Mesendoderm (in vitro differentiated cells): ENCODE measurements around the gene GTF3A.

ENCODE experiments used
- DNase-seq: peaks from one replicate; pipeline ENCODE4 v3.0.0; 2013
- H2AK5ac ChIP-seq: 2 replicates; pipeline ENCODE4 v1.6.1; 2013; ENCODE audit warnings: low read length, inconsistent platforms
- H2BK120ac ChIP-seq: 2 replicates; pipeline ENCODE4 v1.6.1; 2013; ENCODE audit warnings: low read depth, mild to moderate bottlenecking, low read length, moderate library complexity, mixed read lengths
- H2BK15ac ChIP-seq: replicated peaks from 2 replicates; pipeline ENCODE4 v1.6.1; 2013; ENCODE audit warnings: low read depth, mild to moderate bottlenecking, moderate library complexity
- H2BK5ac ChIP-seq: 2 replicates; pipeline ENCODE4 v1.6.1; 2013; ENCODE audit warnings: low read length, inconsistent platforms
- H3K18ac ChIP-seq: 2 replicates; pipeline ENCODE4 v1.6.1; 2013; ENCODE audit warnings: mild to moderate bottlenecking, low read length, mixed read lengths
- H3K23ac ChIP-seq: one replicate; pipeline ENCODE4 v1.6.1; 2013; ENCODE audit warnings: low read length
- H3K27ac ChIP-seq: 2 replicates; pipeline ENCODE4 v1.5.1; 2013; ENCODE audit warnings: low read depth, mild to moderate bottlenecking, inconsistent platforms, low read length, moderate library complexity
- H3K27me3 ChIP-seq: 2 replicates; pipeline ENCODE4 v1.6.1; 2013; ENCODE audit warnings: low read length, control low read depth, mild to moderate bottlenecking, inconsistent platforms; ENCODE audit not compliant: insufficient read depth, poor library complexity
- H3K36me3 ChIP-seq: 2 replicates; pipeline ENCODE4 v1.6.1; 2013; ENCODE audit warnings: low read length, inconsistent platforms; ENCODE audit not compliant: control insufficient read depth, insufficient read depth
- H3K4ac ChIP-seq: one replicate; pipeline ENCODE4 v1.6.1; 2013; ENCODE audit warnings: low read depth, mild to moderate bottlenecking, low read length, moderate library complexity
- H3K4me1 ChIP-seq: 2 replicates; pipeline ENCODE4 v1.6.1; 2013; ENCODE audit warnings: low read depth, low read length, inconsistent platforms; ENCODE audit not compliant: control insufficient read depth
- H3K4me2 ChIP-seq: 2 replicates; pipeline ENCODE4 v1.6.1; 2013; ENCODE audit warnings: low read length
- H3K4me3 ChIP-seq: 2 replicates; pipeline ENCODE4 v1.5.1; 2013; ENCODE audit warnings: mild to moderate bottlenecking, low read length
- H3K56ac ChIP-seq: one replicate; pipeline ENCODE4 v1.6.1; 2013; ENCODE audit warnings: low read length
- H3K79me1 ChIP-seq: 2 replicates; pipeline ENCODE4 v1.6.1; 2013; ENCODE audit warnings: low read length, inconsistent platforms
- H3K79me2 ChIP-seq: 2 replicates; pipeline ENCODE4 v1.6.1; 2013; ENCODE audit warnings: mild to moderate bottlenecking, low read length; ENCODE audit not compliant: control insufficient read depth, insufficient read depth
- H3K9ac ChIP-seq: 2 replicates; pipeline ENCODE4 v1.6.1; 2013; ENCODE audit warnings: low read length, inconsistent platforms
- H4K5ac ChIP-seq: one replicate; pipeline ENCODE4 v1.6.1; 2013; ENCODE audit warnings: low read length
- H4K8ac ChIP-seq: one replicate; pipeline ENCODE4 v1.6.1; 2013; ENCODE audit warnings: low read depth, mild to moderate bottlenecking, control low read depth, low read length, moderate library complexity
- WGBS: extraction: QIAGEN DNeasy Blood & Tissue Kit; methylation state at CpG from one replicate; pipeline ENCODE4 v1.1.7; 2013; ENCODE audit warnings: low lambda C conversion rate, missing lambda C conversion rate; ENCODE audit not compliant: insufficient coverage; ENCODE audit errors: extremely low coverage; 5-methylcytosine and 5-hydroxymethylcytosine counted together

Gene GTF3A

GRCh38 chr13:27408074-27408473, 16.3 kb upstream of the GTF3A start:
- H3K18ac ChIP-seq = no peak overlapping the region
- no peak overlapping the region for H2AK5ac ChIP-seq
- no peak overlapping the region for H3K4me3 ChIP-seq
- no CpG with 5 or more reads among the region's 4 CpGs for WGBS
- no peak overlapping the region for H3K27ac ChIP-seq
- no peak overlapping the region for H3K23ac ChIP-seq
- H3K9ac ChIP-seq = no peak overlapping the region
- H2BK120ac ChIP-seq = no peak overlapping the region
- no peak overlapping the region for H4K8ac ChIP-seq
- DNase-seq = no peak
- no peak overlapping the region for H3K4ac ChIP-seq
- peaks cover 2% of the 10 kb centered on the region for H3K4me1 ChIP-seq
- H4K5ac ChIP-seq = no peak overlapping the region
- H3K79me1 ChIP-seq = no peaks in the 10 kb centered on the region
- H2BK15ac ChIP-seq = no peak overlapping the region
- no peaks in the 10 kb centered on the region for H3K27me3 ChIP-seq
- no peaks in the 10 kb centered on the region for H3K79me2 ChIP-seq
- H3K36me3 ChIP-seq = no peaks in the 10 kb centered on the region
- no peak overlapping the region for H3K56ac ChIP-seq
- H3K4me2 ChIP-seq = no peak overlapping the region
- H2BK5ac ChIP-seq = no peak overlapping the region

- WGBS = no CpG with 5 or more reads among the region's 2 CpGs
- Histone ChIP-seq H3K79me2 (no peaks in the 10 kb centered on the region), H4K8ac (no peak overlapping the region)
These were observed 15.4 kb upstream of the GTF3A start for GRCh38 chr13:27409013-27409412.

GRCh38 chr13:27411341-27411740, 13.1 kb upstream of the GTF3A start:
- H2BK120ac ChIP-seq = no peak overlapping the region
- no CpG with 5 or more reads among the region's 3 CpGs for WGBS

More at GRCh38 chr13:27409013-27409412, 15.4 kb upstream of the GTF3A start:
- H4K5ac ChIP-seq = no peak overlapping the region
- no peak overlapping the region for H2BK15ac ChIP-seq
- H3K18ac ChIP-seq = no peak overlapping the region
- no peak overlapping the region for H2BK5ac ChIP-seq
- H3K4me2 ChIP-seq = no peak overlapping the region
- no peaks in the 10 kb centered on the region for H3K4me1 ChIP-seq
- no peak overlapping the region for H3K9ac ChIP-seq
- H3K27me3 ChIP-seq = no peaks in the 10 kb centered on the region
- H3K79me1 ChIP-seq = no peaks in the 10 kb centered on the region
- H2BK120ac ChIP-seq = no peak overlapping the region
- H3K4me3 ChIP-seq = no peak overlapping the region
- no peak overlapping the region for H3K4ac ChIP-seq
- no peak overlapping the region for H3K27ac ChIP-seq
- no peak overlapping the region for H2AK5ac ChIP-seq
- H3K23ac ChIP-seq = no peak overlapping the region
- no peaks in the 10 kb centered on the region for H3K36me3 ChIP-seq
- no peak for DNase-seq
- H3K56ac ChIP-seq = no peak overlapping the region

GRCh38 chr13:27415116-27415515, 9.3 kb upstream of the GTF3A start:
- no peaks in the 10 kb centered on the region for H3K4me1 ChIP-seq
- no peak overlapping the region for H3K4ac ChIP-seq
- H3K27me3 ChIP-seq = no peaks in the 10 kb centered on the region
- H3K18ac ChIP-seq = no peak overlapping the region
- H3K4me3 ChIP-seq = no peak overlapping the region
- no peak overlapping the region for H3K23ac ChIP-seq
- no peak overlapping the region for H4K5ac ChIP-seq
- H3K9ac ChIP-seq = no peak overlapping the region
- H2BK15ac ChIP-seq = no peak overlapping the region
- no peak overlapping the region for H2BK120ac ChIP-seq
- H2AK5ac ChIP-seq = no peak overlapping the region
- H3K56ac ChIP-seq = no peak overlapping the region
- no peak overlapping the region for H4K8ac ChIP-seq
- no peaks in the 10 kb centered on the region for H3K79me2 ChIP-seq
- no peak overlapping the region for H3K4me2 ChIP-seq
- no peak for DNase-seq
- H3K36me3 ChIP-seq = no peaks in the 10 kb centered on the region
- H3K27ac ChIP-seq = no peak overlapping the region
- no CpG with 5 or more reads among the region's 1 CpG for WGBS
- no peak overlapping the region for H2BK5ac ChIP-seq
- no peaks in the 10 kb centered on the region for H3K79me1 ChIP-seq

More at GRCh38 chr13:27411341-27411740, 13.1 kb upstream of the GTF3A start:
- H3K23ac ChIP-seq = no peak overlapping the region
- H2BK5ac ChIP-seq = no peak overlapping the region
- H3K4me1 ChIP-seq = no peaks in the 10 kb centered on the region
- no peak overlapping the region for H2BK15ac ChIP-seq
- no peak overlapping the region for H2AK5ac ChIP-seq
- no peaks in the 10 kb centered on the region for H3K36me3 ChIP-seq
- H3K4me3 ChIP-seq = no peak overlapping the region
- H3K18ac ChIP-seq = no peak overlapping the region
- no peaks in the 10 kb centered on the region for H3K27me3 ChIP-seq
- no peaks in the 10 kb centered on the region for H3K79me2 ChIP-seq
- no peak overlapping the region for H3K4ac ChIP-seq
- H3K56ac ChIP-seq = no peak overlapping the region
- no peak overlapping the region for H3K4me2 ChIP-seq
- DNase-seq = peak; percentile 68
- H4K8ac ChIP-seq = no peak overlapping the region
- H3K27ac ChIP-seq = no peak overlapping the region
- no peaks in the 10 kb centered on the region for H3K79me1 ChIP-seq
- no peak overlapping the region for H4K5ac ChIP-seq
- no peak overlapping the region for H3K9ac ChIP-seq

- Histone ChIP-seq H3K36me3 (no peaks in the 10 kb centered on the region), H3K4me1 (no peaks in the 10 kb centered on the region), H2AK5ac (no peak overlapping the region), H3K79me1 (no peaks in the 10 kb centered on the region), H3K27ac (no peak overlapping the region), H4K8ac (no peak overlapping the region), H2BK120ac (no peak overlapping the region), H3K4me2 (no peak overlapping the region), H2BK5ac (no peak overlapping the region), H3K18ac (no peak overlapping the region), H3K4me3 (no peak overlapping the region), H3K23ac (no peak overlapping the region), H3K27me3 (no peaks in the 10 kb centered on the region), H4K5ac (no peak overlapping the region), H3K4ac (no peak overlapping the region), H3K56ac (no peak overlapping the region), H2BK15ac (no peak overlapping the region), H3K9ac (no peak overlapping the region), H3K79me2 (no peaks in the 10 kb centered on the region)
- WGBS = no CpG with 5 or more reads among the region's 1 CpG
- no peak for DNase-seq
These were observed 5.1 kb upstream of the GTF3A start for GRCh38 chr13:27419328-27419727.

GRCh38 chr13:27421101-27421871, 3.1 kb upstream of the GTF3A start:
- Histone ChIP-seq H2AK5ac (no peak overlapping the region), H3K27me3 (no peaks in the 10 kb centered on the region), H3K56ac (no peak overlapping the region), H3K18ac (no peak overlapping the region), H3K79me1 (peaks cover 8% of the 10 kb centered on the region), H2BK15ac (no peak overlapping the region), H3K4me2 (no peak overlapping the region), H3K4ac (no peak overlapping the region), H3K4me3 (no peak overlapping the region), H2BK120ac (no peak overlapping the region), H3K23ac (no peak overlapping the region), H4K5ac (no peak overlapping the region), H2BK5ac (no peak overlapping the region), H3K36me3 (no peaks in the 10 kb centered on the region), H3K9ac (no peak overlapping the region), H3K4me1 (peaks cover 6% of the 10 kb centered on the region), H3K27ac (no peak overlapping the region), H4K8ac (no peak overlapping the region), H3K79me2 (peaks cover 2% of the 10 kb centered on the region)
- DNase-seq = no peak
- WGBS = no CpG with 5 or more reads among the region's 8 CpGs
